GM23338 (cell line): ENCODE results near the gene ANO6. TPM values are rescaled to one million over a fixed set of nuclear protein-coding genes. Genes with fewer than 3 reads are reported as not detected.

Experiments used
- ATAC-seq: fragments of 200-7000 bp; cut with Tn5 transposase; 3 replicates; pipeline ENCODE4 v1.9.1; 2020
- DNase-seq: peaks from one replicate; pipeline ENCODE4 v3.0.0-alpha.2; 2015; ENCODE audit warnings: low spot score
- H2AFZ ChIP-seq: fragments of 200-600 bp; sonication (generic); 2 replicates; pipeline ENCODE4 v1.8.0; 2016; ENCODE audit warnings: antibody characterized with exemption, mild to moderate bottlenecking, moderate library complexity
- H3F3A ChIP-seq: fragments of 200-600 bp; sonication (generic); replicated peaks from 2 replicates; pipeline ENCODE4 v1.8.0; 2017; ENCODE audit warnings: antibody characterized with exemption, mixed run types, low read depth
- H3K27ac ChIP-seq: fragments of 200-600 bp; sonication (generic); 2 replicates; pipeline ENCODE4 v1.6.1; 2016; ENCODE audit warnings: low read depth
- H3K27me3 ChIP-seq: fragments of 200-600 bp; sonication (generic); 2 replicates; pipeline ENCODE4 v1.8.0; 2016; ENCODE audit warnings: mild to moderate bottlenecking, mixed run types, moderate library complexity; ENCODE audit not compliant: insufficient read depth
- H3K36me3 ChIP-seq: fragments of 200-600 bp; sonication (generic); 2 replicates; pipeline ENCODE4 v1.8.0; 2016; ENCODE audit warnings: mild to moderate bottlenecking; ENCODE audit not compliant: insufficient read depth
- H3K4me1 ChIP-seq: fragments of 200-600 bp; sonication (generic); 2 replicates; pipeline ENCODE4 v1.8.0; 2016; ENCODE audit warnings: mild to moderate bottlenecking, moderate library complexity; ENCODE audit not compliant: insufficient read depth
- H3K4me2 ChIP-seq: fragments of 200-600 bp; sonication (generic); 2 replicates; pipeline ENCODE4 v1.7.1; 2017; ENCODE audit warnings: mixed run types
- H3K4me3 ChIP-seq: fragments of 200-600 bp; sonication (generic); 2 replicates; pipeline ENCODE4 v1.6.1; 2016; ENCODE audit warnings: mixed run types
- H3K79me2 ChIP-seq: fragments of 200-600 bp; sonication (generic); replicated peaks from 2 replicates; pipeline ENCODE4 v1.8.0; 2017; ENCODE audit warnings: mild to moderate bottlenecking; ENCODE audit not compliant: insufficient read depth
- H3K9me2 ChIP-seq: fragments of 200-600 bp; sonication (generic); 2 replicates; pipeline ENCODE4 v1.8.0; 2017; ENCODE audit not compliant: insufficient read depth
- H4K20me1 ChIP-seq: fragments of 200-600 bp; sonication (generic); replicated peaks from 2 replicates; pipeline ENCODE4 v1.8.0; 2017; ENCODE audit warnings: mild to moderate bottlenecking; ENCODE audit not compliant: insufficient read depth
- H3K27ac Mint-ChIP-seq: 2 replicates; pipeline ENCODE4 v1.8.0; 2020; ENCODE audit warnings: inconsistent platforms, mild to moderate bottlenecking, moderate library complexity, mixed read lengths
- H3K27me3 Mint-ChIP-seq: 3 replicates; pipeline ENCODE4 v1.8.0; 2022; ENCODE audit warnings: low read depth, mild to moderate bottlenecking, moderate library complexity, mixed read lengths, inconsistent platforms; ENCODE audit not compliant: insufficient read depth, poor library complexity
- H3K36me3 Mint-ChIP-seq: 3 replicates; pipeline ENCODE4 v1.8.0; 2021; ENCODE audit warnings: low read depth, mild to moderate bottlenecking, inconsistent platforms, moderate library complexity, mixed read lengths
- H3K4me1 Mint-ChIP-seq: 3 replicates; pipeline ENCODE4 v1.8.0; 2020; ENCODE audit warnings: mild to moderate bottlenecking, inconsistent platforms, mixed read lengths
- H3K4me3 Mint-ChIP-seq: 3 replicates; pipeline ENCODE4 v1.8.0; 2021; ENCODE audit warnings: moderate library complexity, mild to moderate bottlenecking, inconsistent platforms, mixed read lengths
- H3K9me3 Mint-ChIP-seq: 3 replicates; pipeline ENCODE4 v1.8.0; 2020; ENCODE audit warnings: moderate library complexity, mild to moderate bottlenecking, inconsistent platforms, mixed read lengths
- CREB1 ChIP-seq: fragments of 250-450 bp; sonication (Bioruptor Pico); IDR thresholded peaks from 2 replicates; pipeline ENCODE4 v1.5.0; 2020; ENCODE audit warnings: low read depth, mild to moderate bottlenecking, moderate library complexity
- EZH2 ChIP-seq: fragments of 200-600 bp; sonication (generic); IDR thresholded peaks from one replicate; pipeline ENCODE4 v1.8.0; 2017; ENCODE audit warnings: antibody characterized with exemption, mild to moderate bottlenecking, low read depth; ENCODE audit not compliant: unreplicated experiment
- EZH2phosphoT487 ChIP-seq: fragments of 200-600 bp; sonication (generic); IDR thresholded peaks from one replicate; pipeline ENCODE4 v1.8.1; 2018; ENCODE audit warnings: antibody characterized with exemption; ENCODE audit not compliant: unreplicated experiment
- JUNB ChIP-seq: IDR thresholded peaks from one replicate; pipeline ENCODE4 v1.6.1; 2016; ENCODE audit warnings: antibody characterized with exemption; ENCODE audit not compliant: unreplicated experiment
- NANOG ChIP-seq: IDR thresholded peaks from 2 replicates; pipeline ENCODE4 v1.6.1; 2016; ENCODE audit warnings: antibody characterized with exemption, borderline replicate concordance
- STAT1 ChIP-seq: IDR thresholded peaks from one replicate; pipeline ENCODE4 v1.6.1; 2016; ENCODE audit warnings: antibody characterized with exemption; ENCODE audit not compliant: unreplicated experiment
- ZNF462 ChIP-seq: fragments of 250-450 bp; sonication (Bioruptor Pico); IDR thresholded peaks from 2 replicates; pipeline ENCODE4 v1.5.0; 2020; ENCODE audit warnings: mild to moderate bottlenecking, moderate library complexity
- polyA plus RNA-seq: library from polyadenylated mRNA; unstranded; fragments of >200 nt; fragmentation: Nextera tagmentation; extraction: Ambion mirVana; gene quantifications from 2 replicates; pipeline ENCODE4 v1.2.1, GENCODE V29; 2016
- total RNA-seq: library from RNA; depleted of rRNA; stranded (reverse); fragments of >200 nt; shearing (Covaris generic); gene quantifications from 2 replicates; pipeline ENCODE4 v1.2.3, GENCODE V29; 2014
- TF ChIP-seq, protein P1 (sequence below), 2 experiments: fragments of 200-600 bp in 1 of 2; sonication (generic) in 1 of 2; conservative IDR thresholded peaks; 2 replicates each; pipeline versions ENCODE4 v1.5.1 to v1.6.1; 2016 to 2017; ENCODE audit warnings: antibody characterized with exemption in 2 of 2, low read depth in 2 of 2, mild to moderate bottlenecking in 2 of 2, moderate library complexity in 1 of 2
- TF ChIP-seq, protein P2 (sequence below): IDR thresholded peaks from one replicate; pipeline ENCODE4 v1.6.1; 2018; ENCODE audit warnings: antibody characterized with exemption; ENCODE audit not compliant: unreplicated experiment
- TF ChIP-seq, protein P3 (sequence below): IDR thresholded peaks from 2 replicates; pipeline ENCODE4 v1.6.1; 2016; ENCODE audit warnings: antibody characterized with exemption

Gene ANO6
- total and polyA plus RNA-seq, 2 experiments from 2014 or later, result 21.1 to 48.9 TPM

DNA sequence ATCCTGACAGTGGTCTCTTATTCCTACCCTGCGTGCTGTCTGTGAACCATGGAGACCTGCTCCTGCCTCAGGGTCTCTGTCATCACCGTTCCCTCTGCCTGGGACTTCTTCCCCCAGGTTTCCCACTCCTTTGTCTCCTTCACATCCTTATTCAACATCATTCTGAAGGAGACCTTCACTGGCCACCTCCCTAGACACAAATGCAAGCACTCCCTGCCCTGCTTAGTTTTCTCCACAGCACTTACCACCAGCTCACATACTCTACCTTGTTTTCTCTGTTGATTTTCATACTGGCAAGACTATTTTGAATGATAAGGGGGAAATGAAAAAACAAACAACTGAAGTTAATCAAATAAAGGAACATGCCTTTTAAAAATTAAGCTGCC is 192.8 kb downstream of the ANO6 start:
- Mint-ChIP-seq H3K27me3 (no peaks in the 10 kb centered on the region), H3K4me1 (no peaks in the 10 kb centered on the region), H3K27ac (no peak overlapping the region), H3K9me3 (no peaks in the 10 kb centered on the region), H3K36me3 (peaks cover 38% of the 10 kb centered on the region), H3K4me3 (no peak overlapping the region)
- H3K27ac ChIP-seq, result no peak overlapping the region
- no peaks in the 10 kb centered on the region for H3K27me3 ChIP-seq
- H2AFZ ChIP-seq, result no peak overlapping the region
- no peaks in the 10 kb centered on the region for H3K79me2 ChIP-seq
- DNase-seq (no peak), ATAC-seq (no peak)
- H3K36me3 ChIP-seq, result peaks cover 23% of the 10 kb centered on the region
- no peak for TF ChIP-seq EZH2
- TF ChIP-seq, protein P1, sequence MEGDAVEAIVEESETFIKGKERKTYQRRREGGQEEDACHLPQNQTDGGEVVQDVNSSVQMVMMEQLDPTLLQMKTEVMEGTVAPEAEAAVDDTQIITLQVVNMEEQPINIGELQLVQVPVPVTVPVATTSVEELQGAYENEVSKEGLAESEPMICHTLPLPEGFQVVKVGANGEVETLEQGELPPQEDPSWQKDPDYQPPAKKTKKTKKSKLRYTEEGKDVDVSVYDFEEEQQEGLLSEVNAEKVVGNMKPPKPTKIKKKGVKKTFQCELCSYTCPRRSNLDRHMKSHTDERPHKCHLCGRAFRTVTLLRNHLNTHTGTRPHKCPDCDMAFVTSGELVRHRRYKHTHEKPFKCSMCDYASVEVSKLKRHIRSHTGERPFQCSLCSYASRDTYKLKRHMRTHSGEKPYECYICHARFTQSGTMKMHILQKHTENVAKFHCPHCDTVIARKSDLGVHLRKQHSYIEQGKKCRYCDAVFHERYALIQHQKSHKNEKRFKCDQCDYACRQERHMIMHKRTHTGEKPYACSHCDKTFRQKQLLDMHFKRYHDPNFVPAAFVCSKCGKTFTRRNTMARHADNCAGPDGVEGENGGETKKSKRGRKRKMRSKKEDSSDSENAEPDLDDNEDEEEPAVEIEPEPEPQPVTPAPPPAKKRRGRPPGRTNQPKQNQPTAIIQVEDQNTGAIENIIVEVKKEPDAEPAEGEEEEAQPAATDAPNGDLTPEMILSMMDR (conservative IDR thresholded peaks at IDR 0.05; ENCODE audit: low read depth in 2 of 2), result no peak
- H3K9me2 ChIP-seq, result no peaks in the 10 kb centered on the region
- no peaks in the 10 kb centered on the region for H3F3A ChIP-seq
- no peak overlapping the region for H3K4me2 ChIP-seq
- no peak overlapping the region for H3K4me3 ChIP-seq
- H4K20me1 ChIP-seq, result no peaks in the 10 kb centered on the region; the same call in 1 of the 2 replicates
- H3K4me1 ChIP-seq, result no peaks in the 10 kb centered on the region

- no peak overlapping the region for H3K4me2 ChIP-seq
- Mint-ChIP-seq H3K27me3 (no peaks in the 10 kb centered on the region), H3K27ac (no peak overlapping the region), H3K4me3 (no peak overlapping the region), H3K9me3 (no peaks in the 10 kb centered on the region), H3K36me3 (peaks cover 29% of the 10 kb centered on the region), H3K4me1 (no peaks in the 10 kb centered on the region)
- H3K4me3 ChIP-seq, result no peak overlapping the region
- H4K20me1 ChIP-seq, result no peaks in the 10 kb centered on the region; the same call in 1 of the 2 replicates
- H3K36me3 ChIP-seq, result peaks cover 17% of the 10 kb centered on the region; the same call in 1 of the 2 replicates
- no peaks in the 10 kb centered on the region for H3K27me3 ChIP-seq
- no peaks in the 10 kb centered on the region for H3K79me2 ChIP-seq
- no peak overlapping the region for H3K27ac ChIP-seq
- DNase-seq, result no peak
- no peak overlapping the region for H2AFZ ChIP-seq
- no peak for ATAC-seq
- no peaks in the 10 kb centered on the region for H3K9me2 ChIP-seq
- no peaks in the 10 kb centered on the region for H3F3A ChIP-seq
- H3K4me1 ChIP-seq, result no peaks in the 10 kb centered on the region
- no peak for TF ChIP-seq ZNF462 (CRISPR knock-in tag)
- no peak for TF ChIP-seq STAT1
- TF ChIP-seq EZH2, result no peak
- no peak for TF ChIP-seq NANOG
- TF ChIP-seq EZH2phosphoT487, result no peak
- no peak for TF ChIP-seq CREB1 (CRISPR knock-in tag)
- TF ChIP-seq, protein P2, sequence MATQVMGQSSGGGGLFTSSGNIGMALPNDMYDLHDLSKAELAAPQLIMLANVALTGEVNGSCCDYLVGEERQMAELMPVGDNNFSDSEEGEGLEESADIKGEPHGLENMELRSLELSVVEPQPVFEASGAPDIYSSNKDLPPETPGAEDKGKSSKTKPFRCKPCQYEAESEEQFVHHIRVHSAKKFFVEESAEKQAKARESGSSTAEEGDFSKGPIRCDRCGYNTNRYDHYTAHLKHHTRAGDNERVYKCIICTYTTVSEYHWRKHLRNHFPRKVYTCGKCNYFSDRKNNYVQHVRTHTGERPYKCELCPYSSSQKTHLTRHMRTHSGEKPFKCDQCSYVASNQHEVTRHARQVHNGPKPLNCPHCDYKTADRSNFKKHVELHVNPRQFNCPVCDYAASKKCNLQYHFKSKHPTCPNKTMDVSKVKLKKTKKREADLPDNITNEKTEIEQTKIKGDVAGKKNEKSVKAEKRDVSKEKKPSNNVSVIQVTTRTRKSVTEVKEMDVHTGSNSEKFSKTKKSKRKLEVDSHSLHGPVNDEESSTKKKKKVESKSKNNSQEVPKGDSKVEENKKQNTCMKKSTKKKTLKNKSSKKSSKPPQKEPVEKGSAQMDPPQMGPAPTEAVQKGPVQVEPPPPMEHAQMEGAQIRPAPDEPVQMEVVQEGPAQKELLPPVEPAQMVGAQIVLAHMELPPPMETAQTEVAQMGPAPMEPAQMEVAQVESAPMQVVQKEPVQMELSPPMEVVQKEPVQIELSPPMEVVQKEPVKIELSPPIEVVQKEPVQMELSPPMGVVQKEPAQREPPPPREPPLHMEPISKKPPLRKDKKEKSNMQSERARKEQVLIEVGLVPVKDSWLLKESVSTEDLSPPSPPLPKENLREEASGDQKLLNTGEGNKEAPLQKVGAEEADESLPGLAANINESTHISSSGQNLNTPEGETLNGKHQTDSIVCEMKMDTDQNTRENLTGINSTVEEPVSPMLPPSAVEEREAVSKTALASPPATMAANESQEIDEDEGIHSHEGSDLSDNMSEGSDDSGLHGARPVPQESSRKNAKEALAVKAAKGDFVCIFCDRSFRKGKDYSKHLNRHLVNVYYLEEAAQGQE, result no peak
- TF ChIP-seq, protein P3, sequence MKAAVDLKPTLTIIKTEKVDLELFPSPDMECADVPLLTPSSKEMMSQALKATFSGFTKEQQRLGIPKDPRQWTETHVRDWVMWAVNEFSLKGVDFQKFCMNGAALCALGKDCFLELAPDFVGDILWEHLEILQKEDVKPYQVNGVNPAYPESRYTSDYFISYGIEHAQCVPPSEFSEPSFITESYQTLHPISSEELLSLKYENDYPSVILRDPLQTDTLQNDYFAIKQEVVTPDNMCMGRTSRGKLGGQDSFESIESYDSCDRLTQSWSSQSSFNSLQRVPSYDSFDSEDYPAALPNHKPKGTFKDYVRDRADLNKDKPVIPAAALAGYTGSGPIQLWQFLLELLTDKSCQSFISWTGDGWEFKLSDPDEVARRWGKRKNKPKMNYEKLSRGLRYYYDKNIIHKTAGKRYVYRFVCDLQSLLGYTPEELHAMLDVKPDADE, result no peak
- no peak for TF ChIP-seq JUNB
Measured at GRCh38 chr12:45409966-45410365, 194.1 kb downstream of the ANO6 start.
